H9 (cell line): Measurements from ENCODE around the gene SMAD3. TPM values are rescaled to one million over a fixed set of nuclear protein-coding genes. Genes with fewer than 3 reads are reported as not detected.

ENCODE experiments used
- DNase-seq: peaks from one replicate; pipeline ENCODE4 v3.0.0-alpha.2; 2017
- H2AFZ ChIP-seq: one replicate; pipeline ENCODE4 v1.6.1; 2013; ENCODE audit warnings: mild to moderate bottlenecking, low read length, control low read depth, moderate library complexity
- H2AK5ac ChIP-seq: 2 replicates; pipeline ENCODE4 v1.6.1; 2013; ENCODE audit warnings: low read length, control low read depth, mixed read lengths; ENCODE audit not compliant: insufficient read length
- H2BK120ac ChIP-seq: one replicate; pipeline ENCODE4 v1.6.1; 2013; ENCODE audit warnings: low read depth, mild to moderate bottlenecking, low read length, control low read depth, inconsistent platforms; ENCODE audit not compliant: poor library complexity, severe bottlenecking
- H2BK12ac ChIP-seq: 2 replicates; pipeline ENCODE4 v1.6.1; 2013; ENCODE audit warnings: low read length, control low read depth, mixed read lengths, low read depth; ENCODE audit not compliant: insufficient read length
- H2BK15ac ChIP-seq: 2 replicates; pipeline ENCODE4 v1.6.1; 2013; ENCODE audit warnings: low read depth, low read length, control low read depth
- H2BK20ac ChIP-seq: one replicate; pipeline ENCODE4 v1.6.1; 2013; ENCODE audit warnings: low read depth, mild to moderate bottlenecking, low read length, control low read depth, inconsistent platforms; ENCODE audit not compliant: poor library complexity, severe bottlenecking
- H2BK5ac ChIP-seq: 2 replicates; pipeline ENCODE4 v1.6.1; 2013; ENCODE audit warnings: low read length, control low read depth, mixed read lengths; ENCODE audit not compliant: insufficient read length
- H3K14ac ChIP-seq: 2 replicates; pipeline ENCODE4 v1.6.1; 2013; ENCODE audit warnings: low read length, control low read depth; ENCODE audit not compliant: insufficient read depth
- H3K18ac ChIP-seq: 2 replicates; pipeline ENCODE4 v1.6.1; 2013; ENCODE audit warnings: low read depth, mild to moderate bottlenecking, mixed read lengths, low read length, control low read depth; ENCODE audit not compliant: insufficient read length
- H3K23ac ChIP-seq: 2 replicates; pipeline ENCODE4 v1.6.1; 2013; ENCODE audit warnings: low read length, control low read depth, mixed read lengths, low read depth; ENCODE audit not compliant: insufficient read length
- H3K23me2 ChIP-seq: 2 replicates; pipeline ENCODE4 v1.6.1; 2013; ENCODE audit warnings: low read depth, mild to moderate bottlenecking, mixed read lengths, low read length, control low read depth; ENCODE audit not compliant: insufficient read length, poor library complexity, severe bottlenecking
- H3K27ac ChIP-seq: 2 replicates; pipeline ENCODE4 v1.5.1; 2013; ENCODE audit warnings: low read length, control low read depth, mixed read lengths, low read depth; ENCODE audit not compliant: insufficient read length
- H3K27me3 ChIP-seq: 2 replicates; pipeline ENCODE4 v1.6.1; 2013; ENCODE audit warnings: low read length, control low read depth, inconsistent platforms; ENCODE audit not compliant: insufficient read depth
- H3K4ac ChIP-seq: 2 replicates; pipeline ENCODE4 v1.6.1; 2013; ENCODE audit warnings: low read depth, mild to moderate bottlenecking, control low read depth, inconsistent platforms, low read length, moderate library complexity
- H3K4me1 ChIP-seq: 2 replicates; pipeline ENCODE4 v1.6.1; 2013; ENCODE audit warnings: low read length, control low read depth, inconsistent platforms; ENCODE audit not compliant: insufficient read depth
- H3K4me2 ChIP-seq: 2 replicates; pipeline ENCODE4 v1.6.1; 2013; ENCODE audit warnings: low read length, control low read depth, mixed read lengths; ENCODE audit not compliant: insufficient read length, insufficient read depth
- H3K56ac ChIP-seq: 2 replicates; pipeline ENCODE4 v1.6.1; 2013; ENCODE audit warnings: low read depth, mild to moderate bottlenecking, mixed read lengths, low read length, control low read depth; ENCODE audit not compliant: insufficient read length
- H3K79me1 ChIP-seq: 2 replicates; pipeline ENCODE4 v1.6.1; 2013; ENCODE audit warnings: low read depth, mild to moderate bottlenecking, moderate library complexity, low read length, control low read depth, inconsistent platforms; ENCODE audit not compliant: insufficient read depth, poor library complexity, severe bottlenecking
- H3K79me2 ChIP-seq: 2 replicates; pipeline ENCODE4 v1.6.1; 2013; ENCODE audit warnings: low read length, control low read depth, inconsistent platforms; ENCODE audit not compliant: insufficient read depth
- H3K9ac ChIP-seq: 2 replicates; pipeline ENCODE4 v1.6.1; 2013; ENCODE audit warnings: low read length, control low read depth, mixed read lengths; ENCODE audit not compliant: insufficient read length; ENCODE audit errors: extremely low read depth
- H3K9me3 ChIP-seq: one replicate; pipeline ENCODE4 v1.6.1; 2013; ENCODE audit warnings: low read depth, low read length, inconsistent platforms; ENCODE audit not compliant: control insufficient read depth
- H3T11ph ChIP-seq: one replicate; pipeline ENCODE4 v1.6.1; 2013; ENCODE audit warnings: mild to moderate bottlenecking, low read length, control low read depth, inconsistent platforms
- H4K20me1 ChIP-seq: one replicate; pipeline ENCODE4 v1.6.1; 2013; ENCODE audit not compliant: control insufficient read depth, insufficient read length, insufficient read depth
- H4K5ac ChIP-seq: 2 replicates; pipeline ENCODE4 v1.6.1; 2013; ENCODE audit warnings: low read depth, mild to moderate bottlenecking, mixed read lengths, low read length, control low read depth; ENCODE audit not compliant: insufficient read length
- H4K8ac ChIP-seq: replicated peaks from 2 replicates; pipeline ENCODE4 v1.6.1; 2013; ENCODE audit warnings: low read length, control low read depth, mixed read lengths, low read depth; ENCODE audit not compliant: insufficient read length
- H4K91ac ChIP-seq: 2 replicates; pipeline ENCODE4 v1.6.1; 2013; ENCODE audit warnings: low read depth, mild to moderate bottlenecking, moderate library complexity, mixed read lengths, low read length, control low read depth; ENCODE audit not compliant: insufficient read length
- H3K27ac Mint-ChIP-seq, 3 experiments: 2 replicates in 2 of 3; 3 replicates in 1 of 3; pipeline ENCODE4 v1.8.0; 2020 to 2021; ENCODE audit warnings: mixed read lengths in 3 of 3, mild to moderate bottlenecking in 1 of 3, moderate library complexity in 1 of 3
- H3K27me3 Mint-ChIP-seq: 2 replicates; pipeline ENCODE4 v1.8.0; 2021; ENCODE audit warnings: low read depth, mild to moderate bottlenecking, moderate library complexity, mixed read lengths
- H3K36me3 Mint-ChIP-seq, 3 experiments: 2 replicates in 2 of 3; 3 replicates in 1 of 3; pipeline ENCODE4 v1.8.0; 2020 to 2021; ENCODE audit warnings: low read depth in 3 of 3, mixed read lengths in 3 of 3; ENCODE audit not compliant: insufficient read depth in 1 of 3
- H3K4me1 Mint-ChIP-seq, 2 experiments: 2 replicates each; pipeline ENCODE4 v1.8.0; 2020; ENCODE audit warnings: mixed read lengths in 2 of 2
- H3K4me3 Mint-ChIP-seq, 2 experiments: 2 replicates in 1 of 2; 3 replicates in 1 of 2; pipeline ENCODE4 v1.8.0; 2020 to 2021; ENCODE audit warnings: mild to moderate bottlenecking in 2 of 2, mixed read lengths in 2 of 2, moderate library complexity in 1 of 2
- H3K9me3 Mint-ChIP-seq, 2 experiments: 2 replicates in 1 of 2; 3 replicates in 1 of 2; pipeline ENCODE4 v1.8.0; 2020; ENCODE audit warnings: mild to moderate bottlenecking in 2 of 2, mixed read lengths in 2 of 2, moderate library complexity in 1 of 2
- WGBS: extraction: QIAGEN DNeasy Blood & Tissue Kit; methylation state at CpG from one replicate; pipeline ENCODE4 v1.1.7; 2013; ENCODE audit warnings: missing lambda C conversion rate, low lambda C conversion rate, mixed read lengths; ENCODE audit not compliant: insufficient read length; ENCODE audit errors: extremely low coverage; 5-methylcytosine and 5-hydroxymethylcytosine counted together
- total RNA-seq: library from RNA; stranded (reverse); gene quantifications from 2 replicates; pipeline ENCODE4 v1.2.1, GENCODE V29; 2021
- TF ChIP-seq, protein P1 (sequence below): fragments of 200-600 bp; sonication (generic); conservative IDR thresholded peaks from 3 replicates; pipeline ENCODE4 v1.8.0; 2021; ENCODE audit warnings: antibody characterized with exemption, mild to moderate bottlenecking

SMAD3 gene
- total RNA-seq, 1 experiment from 2014 or later, result 26.7 TPM

DNA sequence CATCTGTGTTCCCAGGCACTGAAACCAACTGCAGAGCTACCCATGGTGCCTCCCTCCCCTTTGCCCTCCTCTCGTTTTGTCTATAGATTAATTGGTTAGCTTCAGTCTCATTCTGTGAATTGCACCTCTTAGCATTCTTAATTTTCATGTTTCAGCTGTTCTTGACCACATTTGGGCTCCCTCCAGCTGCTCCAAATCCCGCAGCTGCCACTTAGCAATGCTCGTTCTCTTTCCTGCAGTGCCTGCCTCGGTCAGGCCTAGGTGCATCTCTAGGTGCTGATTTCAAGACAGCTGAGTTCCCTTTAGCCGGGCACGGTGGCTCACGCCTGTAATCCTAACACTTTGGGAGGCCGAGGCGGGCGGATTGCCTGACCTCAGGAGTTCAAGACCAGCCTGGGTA, 47.0 kb upstream of the SMAD3 start:
- H3K79me1 ChIP-seq, result no peaks in the 10 kb centered on the region
- H3K27ac Mint-ChIP-seq, result peak overlapping the region in 1 of 3 experiments; percentile 6; a peak in 1 of 7 replicates
- H3K14ac ChIP-seq, result peak overlapping the region; percentile 28; the same call in 1 of the 2 replicates
- no peak overlapping the region for H3T11ph ChIP-seq
- H3K9ac ChIP-seq, result no peak overlapping the region
- peaks cover 2% of the 10 kb centered on the region; the same call in 1 of the 2 replicates for H3K27me3 Mint-ChIP-seq
- no peak overlapping the region for H2BK12ac ChIP-seq
- H3K23ac ChIP-seq, result no peak overlapping the region
- no peaks in the 10 kb centered on the region for H3K27me3 ChIP-seq
- H3K23me2 ChIP-seq, result no peaks in the 10 kb centered on the region
- H3K56ac ChIP-seq, result no peak overlapping the region
- WGBS, result no CpG with 5 or more reads among the region's 10 CpGs
- H4K5ac ChIP-seq, result no peak overlapping the region
- H3K4me3 Mint-ChIP-seq, result no peak overlapping the region
- H3K9me3 Mint-ChIP-seq, result no peaks in the 10 kb centered on the region; a peak in 1 of 5 replicates
- no peak overlapping the region for H3K27ac ChIP-seq
- H3K36me3 Mint-ChIP-seq, result no peaks in the 10 kb centered on the region; a peak in 1 of 7 replicates
- H2BK20ac ChIP-seq, result no peak overlapping the region
- H2BK5ac ChIP-seq, result no peak overlapping the region
- H3K9me3 ChIP-seq, result no peaks in the 10 kb centered on the region
- DNase-seq, result no peak
- H3K79me2 ChIP-seq, result no peaks in the 10 kb centered on the region
- TF ChIP-seq, protein P1, sequence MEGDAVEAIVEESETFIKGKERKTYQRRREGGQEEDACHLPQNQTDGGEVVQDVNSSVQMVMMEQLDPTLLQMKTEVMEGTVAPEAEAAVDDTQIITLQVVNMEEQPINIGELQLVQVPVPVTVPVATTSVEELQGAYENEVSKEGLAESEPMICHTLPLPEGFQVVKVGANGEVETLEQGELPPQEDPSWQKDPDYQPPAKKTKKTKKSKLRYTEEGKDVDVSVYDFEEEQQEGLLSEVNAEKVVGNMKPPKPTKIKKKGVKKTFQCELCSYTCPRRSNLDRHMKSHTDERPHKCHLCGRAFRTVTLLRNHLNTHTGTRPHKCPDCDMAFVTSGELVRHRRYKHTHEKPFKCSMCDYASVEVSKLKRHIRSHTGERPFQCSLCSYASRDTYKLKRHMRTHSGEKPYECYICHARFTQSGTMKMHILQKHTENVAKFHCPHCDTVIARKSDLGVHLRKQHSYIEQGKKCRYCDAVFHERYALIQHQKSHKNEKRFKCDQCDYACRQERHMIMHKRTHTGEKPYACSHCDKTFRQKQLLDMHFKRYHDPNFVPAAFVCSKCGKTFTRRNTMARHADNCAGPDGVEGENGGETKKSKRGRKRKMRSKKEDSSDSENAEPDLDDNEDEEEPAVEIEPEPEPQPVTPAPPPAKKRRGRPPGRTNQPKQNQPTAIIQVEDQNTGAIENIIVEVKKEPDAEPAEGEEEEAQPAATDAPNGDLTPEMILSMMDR, result no peak
- no peak overlapping the region for H4K8ac ChIP-seq
- no peak overlapping the region for H3K18ac ChIP-seq
- H4K20me1 ChIP-seq, result no peaks in the 10 kb centered on the region
- H2BK120ac ChIP-seq, result no peak overlapping the region
- H3K4me1 Mint-ChIP-seq, result peaks cover 20 to 34% of the 10 kb centered on the region in 2 experiments
- no peak overlapping the region for H2AK5ac ChIP-seq
- H3K4me2 ChIP-seq, result no peak overlapping the region
- H4K91ac ChIP-seq, result no peak overlapping the region
- H2BK15ac ChIP-seq, result no peak overlapping the region
- no peak overlapping the region for H3K4ac ChIP-seq
- H2AFZ ChIP-seq, result no peak overlapping the region
- peaks cover 11% of the 10 kb centered on the region; the same call in 1 of the 2 replicates for H3K4me1 ChIP-seq
